CD4-positive, alpha-beta T cell (primary cell): ENCODE data around the gene ZBTB40. TPM values are rescaled to one million over a fixed set of nuclear protein-coding genes. Genes with fewer than 3 reads are reported as not detected.

Experiments
- ATAC-seq: fragments of 200-7000 bp; cut with Tn5 transposase; one replicate; pipeline ENCODE4 v1.10.0; 2022; ENCODE audit warnings: mild to moderate bottlenecking; ENCODE audit not compliant: poor library complexity
- CTCF ChIA-PET: fragments of 350-600 bp; sonication (Branson Sonifier 250); formaldehyde crosslinking; loops from one replicate; lab custom pipeline; 2021; ENCODE audit warnings: antibody characterized with exemption, inconsistent platforms; lab: Charles Lee
- POLR2A ChIA-PET: fragments of 350-600 bp; sonication (Branson Sonifier 250); formaldehyde crosslinking; loops from one replicate; lab custom pipeline; 2021; ENCODE audit warnings: antibody characterized with exemption, inconsistent platforms; lab: Charles Lee
- DNase-seq, 14 experiments: peaks; one replicate each; pipeline ENCODE4 v3.0.0-alpha.2; 2013 to 2020; ENCODE audit warnings: mixed read lengths in 2 of 14
- H3K27ac ChIP-seq, 2 donors: one replicate each; pipeline versions ENCODE4 v1.5.1 to v1.7.0; 2013; ENCODE audit warnings: low read length in 2 of 2, low read depth in 1 of 2, mild to moderate bottlenecking in 1 of 2
- H3K27me3 ChIP-seq, 2 experiments: 1 replicate in 1 of 2; 2 replicates in 1 of 2; pipeline versions ENCODE4 v1.6.1 to v1.7.0; 2013; ENCODE audit warnings: low read length in 2 of 2, control low read depth in 1 of 2, mild to moderate bottlenecking in 1 of 2, moderate library complexity in 1 of 2; ENCODE audit not compliant: insufficient read depth in 2 of 2, control insufficient read depth in 1 of 2
- H3K36me3 ChIP-seq: one replicate; pipeline ENCODE4 v1.6.1; 2013; ENCODE audit warnings: low read length, control low read depth; ENCODE audit not compliant: insufficient read depth
- H3K4me1 ChIP-seq: one replicate; pipeline ENCODE4 v1.6.1; 2013; ENCODE audit warnings: low read length, control low read depth; ENCODE audit not compliant: insufficient read depth
- H3K4me3 ChIP-seq: one replicate; pipeline ENCODE4 v1.5.1; 2013; ENCODE audit warnings: mild to moderate bottlenecking, low read length, moderate library complexity
- H3K9me3 ChIP-seq, 2 experiments: 1 replicate in 1 of 2; 2 replicates in 1 of 2; pipeline versions ENCODE4 v1.6.1 to v1.7.0; 2013; ENCODE audit warnings: low read length in 2 of 2, mild to moderate bottlenecking in 2 of 2, control low read depth in 1 of 2, moderate library complexity in 1 of 2; ENCODE audit not compliant: control insufficient read depth in 1 of 2, insufficient read depth in 1 of 2
- H3K27ac Mint-ChIP-seq: one replicate; pipeline ENCODE4 v1.8.0; 2020; ENCODE audit warnings: mixed read lengths
- H3K27me3 Mint-ChIP-seq: one replicate; pipeline ENCODE4 v1.8.0; 2021; ENCODE audit warnings: mixed read lengths
- H3K36me3 Mint-ChIP-seq: one replicate; pipeline ENCODE4 v1.8.0; 2021; ENCODE audit warnings: low read depth, mixed read lengths
- H3K4me1 Mint-ChIP-seq: one replicate; pipeline ENCODE4 v1.8.0; 2021; ENCODE audit warnings: low read depth, mixed read lengths
- H3K4me3 Mint-ChIP-seq: one replicate; pipeline ENCODE4 v1.8.0; 2020; ENCODE audit warnings: mild to moderate bottlenecking, mixed read lengths
- H3K9me3 Mint-ChIP-seq: one replicate; pipeline ENCODE4 v1.8.0; 2020; ENCODE audit warnings: mixed read lengths
- intact Hi-C, 2 experiments: fragments of 100-400 bp; cut with DNase I in 1 of 2; cut with micrococcal nuclease in 1 of 2; formaldehyde crosslinking; loops; one replicate each; pipeline versions ENCODE4 v1.15.1 to v1.9.0; 2023 to 2025; cut with DNase I, micrococcal nuclease
- total RNA-seq, 174 experiments: library from RNA in 2 of 174; stranded (reverse) in 2 of 174; gene quantifications; one replicate each; pipeline ENCODE4 v1.2.3 and lab custom pipeline; 2021 to 2026
- TF ChIP-seq, protein P1 (sequence below): fragments of 200-600 bp; IDR thresholded peaks from one replicate; pipeline ENCODE4 v1.8.0; 2022; ENCODE audit warnings: antibody characterized with exemption, mild to moderate bottlenecking

ZBTB40 gene
- total RNA-seq, 2 experiments from 2014 or later: 28.4 to 30.6 TPM

DNA sequence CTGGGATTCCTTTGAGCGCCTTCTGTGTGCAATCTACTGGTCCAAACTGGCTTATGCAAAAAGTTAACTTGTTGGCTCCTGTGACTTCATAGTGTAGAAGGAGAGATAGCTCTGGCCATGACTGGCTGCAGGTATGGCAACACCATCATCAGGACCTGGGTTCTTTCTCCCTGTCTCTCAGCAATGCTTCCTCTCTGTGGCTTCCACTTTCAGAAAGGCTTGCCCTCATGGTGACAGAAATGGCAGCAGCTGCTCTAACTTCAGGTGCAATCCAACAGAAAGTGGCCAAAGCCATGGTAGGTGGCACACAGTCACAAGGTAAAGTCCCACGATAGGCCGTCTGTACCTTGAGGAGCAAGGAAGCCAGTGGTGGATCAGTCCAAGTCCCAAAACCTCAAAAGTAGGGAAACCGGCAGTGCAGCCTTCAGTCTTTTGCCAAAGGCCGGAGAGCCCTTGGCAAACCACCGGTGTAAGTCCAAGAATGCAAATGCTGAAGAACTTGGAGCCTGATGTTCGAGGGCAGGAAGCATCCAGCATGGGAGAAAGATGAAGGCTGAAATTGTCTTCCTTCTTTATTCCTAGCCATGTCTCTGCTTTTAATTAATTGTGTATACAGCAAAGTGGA, 45.0 kb downstream of the ZBTB40 start:
- Histone ChIP-seq H3K4me3 (no peak overlapping the region), H3K9me3 (no peaks in the 10 kb centered on the region), H3K4me1 (no peaks in the 10 kb centered on the region), H3K36me3 (peaks cover 33% of the 10 kb centered on the region), H3K27ac (no peak overlapping the region), H3K27me3 (no peaks in the 10 kb centered on the region)
- Mint-ChIP-seq H3K27ac (no peak overlapping the region), H3K4me1 (no peaks in the 10 kb centered on the region), H3K9me3 (no peaks in the 10 kb centered on the region), H3K27me3 (no peaks in the 10 kb centered on the region), H3K4me3 (no peak overlapping the region), H3K36me3 (peaks cover 84% of the 10 kb centered on the region)
- ATAC-seq: no peak
- no peak for DNase-seq
- intact Hi-C loops: no loop called here
- ChIA-PET POLR2A (no interaction called here), CTCF (no interaction called here)
- TF ChIP-seq, protein P1, sequence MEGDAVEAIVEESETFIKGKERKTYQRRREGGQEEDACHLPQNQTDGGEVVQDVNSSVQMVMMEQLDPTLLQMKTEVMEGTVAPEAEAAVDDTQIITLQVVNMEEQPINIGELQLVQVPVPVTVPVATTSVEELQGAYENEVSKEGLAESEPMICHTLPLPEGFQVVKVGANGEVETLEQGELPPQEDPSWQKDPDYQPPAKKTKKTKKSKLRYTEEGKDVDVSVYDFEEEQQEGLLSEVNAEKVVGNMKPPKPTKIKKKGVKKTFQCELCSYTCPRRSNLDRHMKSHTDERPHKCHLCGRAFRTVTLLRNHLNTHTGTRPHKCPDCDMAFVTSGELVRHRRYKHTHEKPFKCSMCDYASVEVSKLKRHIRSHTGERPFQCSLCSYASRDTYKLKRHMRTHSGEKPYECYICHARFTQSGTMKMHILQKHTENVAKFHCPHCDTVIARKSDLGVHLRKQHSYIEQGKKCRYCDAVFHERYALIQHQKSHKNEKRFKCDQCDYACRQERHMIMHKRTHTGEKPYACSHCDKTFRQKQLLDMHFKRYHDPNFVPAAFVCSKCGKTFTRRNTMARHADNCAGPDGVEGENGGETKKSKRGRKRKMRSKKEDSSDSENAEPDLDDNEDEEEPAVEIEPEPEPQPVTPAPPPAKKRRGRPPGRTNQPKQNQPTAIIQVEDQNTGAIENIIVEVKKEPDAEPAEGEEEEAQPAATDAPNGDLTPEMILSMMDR: no peak

DNA sequence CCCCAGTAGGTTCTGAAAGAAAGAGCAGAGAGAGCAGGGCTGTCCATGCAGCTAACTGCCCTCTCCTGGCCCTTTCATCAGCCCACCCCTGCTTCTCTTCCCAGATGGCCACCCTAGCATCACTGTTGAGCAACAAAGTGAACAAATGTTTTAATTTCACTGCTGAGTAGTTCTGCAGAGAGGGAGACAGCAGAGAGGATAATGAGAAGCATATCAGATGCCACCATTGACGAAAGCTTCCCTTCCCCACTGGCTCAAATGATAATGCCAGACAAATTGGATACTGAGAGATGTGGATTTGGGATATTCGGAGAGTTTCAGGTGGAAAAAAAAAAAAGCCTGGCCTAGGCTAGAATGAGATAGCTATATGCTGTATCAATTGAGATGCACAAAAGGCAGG, 46.8 kb downstream of the ZBTB40 start:
- Histone ChIP-seq H3K4me3 (no peak overlapping the region), H3K4me1 (no peaks in the 10 kb centered on the region), H3K27ac (no peak overlapping the region), H3K9me3 (no peaks in the 10 kb centered on the region), H3K36me3 (peaks cover 37% of the 10 kb centered on the region), H3K27me3 (no peaks in the 10 kb centered on the region)
- CTCF ChIA-PET: no interaction called here
- H3K9me3 Mint-ChIP-seq: no peaks in the 10 kb centered on the region
- peaks cover 83% of the 10 kb centered on the region for H3K36me3 Mint-ChIP-seq
- DNase-seq: no peak
- POLR2A ChIA-PET: no interaction called here
- intact Hi-C loops: no loop called here
- no peak overlapping the region for H3K4me3 Mint-ChIP-seq
- H3K4me1 Mint-ChIP-seq: no peaks in the 10 kb centered on the region
- no peak overlapping the region for H3K27ac Mint-ChIP-seq
- ATAC-seq: no peak
- no peaks in the 10 kb centered on the region for H3K27me3 Mint-ChIP-seq
- TF ChIP-seq, protein P1: no peak

DNA sequence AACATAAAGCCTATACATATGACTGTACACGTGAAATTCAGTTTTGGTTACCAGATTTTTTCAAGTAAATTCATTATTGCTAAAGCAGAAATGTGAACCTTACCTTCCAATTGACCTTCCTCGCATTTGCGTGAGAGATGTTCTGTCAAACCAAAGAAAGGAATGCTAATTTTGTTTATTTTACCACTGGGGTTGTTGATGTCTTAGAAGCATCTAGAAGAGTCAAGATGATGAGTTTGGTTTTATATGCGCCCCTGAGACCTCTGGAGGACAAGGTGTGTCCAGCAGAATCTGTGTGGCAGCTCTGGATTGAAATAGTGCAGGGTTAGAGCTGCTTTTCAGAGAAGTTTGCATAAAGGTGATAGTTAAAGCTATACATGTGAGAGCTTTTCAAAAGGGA, 48.4 kb downstream of the ZBTB40 start:
- Histone ChIP-seq H3K27me3 (no peaks in the 10 kb centered on the region), H3K9me3 (no peaks in the 10 kb centered on the region), H3K4me1 (no peaks in the 10 kb centered on the region), H3K36me3 (peaks cover 32% of the 10 kb centered on the region), H3K4me3 (no peak overlapping the region), H3K27ac (no peak overlapping the region)
- TF ChIP-seq, protein P1: no peak
- Mint-ChIP-seq H3K27ac (no peak overlapping the region), H3K4me3 (no peak overlapping the region), H3K9me3 (no peaks in the 10 kb centered on the region), H3K36me3 (peaks cover 78% of the 10 kb centered on the region), H3K27me3 (no peaks in the 10 kb centered on the region), H3K4me1 (no peaks in the 10 kb centered on the region)
- POLR2A ChIA-PET: no interaction called here
- CTCF ChIA-PET: no interaction called here
- ATAC-seq (no peak), DNase-seq (no peak)
- intact Hi-C loops: no loop called here
